Measurements from ENCODE around the gene ZNRF3.

DNA sequence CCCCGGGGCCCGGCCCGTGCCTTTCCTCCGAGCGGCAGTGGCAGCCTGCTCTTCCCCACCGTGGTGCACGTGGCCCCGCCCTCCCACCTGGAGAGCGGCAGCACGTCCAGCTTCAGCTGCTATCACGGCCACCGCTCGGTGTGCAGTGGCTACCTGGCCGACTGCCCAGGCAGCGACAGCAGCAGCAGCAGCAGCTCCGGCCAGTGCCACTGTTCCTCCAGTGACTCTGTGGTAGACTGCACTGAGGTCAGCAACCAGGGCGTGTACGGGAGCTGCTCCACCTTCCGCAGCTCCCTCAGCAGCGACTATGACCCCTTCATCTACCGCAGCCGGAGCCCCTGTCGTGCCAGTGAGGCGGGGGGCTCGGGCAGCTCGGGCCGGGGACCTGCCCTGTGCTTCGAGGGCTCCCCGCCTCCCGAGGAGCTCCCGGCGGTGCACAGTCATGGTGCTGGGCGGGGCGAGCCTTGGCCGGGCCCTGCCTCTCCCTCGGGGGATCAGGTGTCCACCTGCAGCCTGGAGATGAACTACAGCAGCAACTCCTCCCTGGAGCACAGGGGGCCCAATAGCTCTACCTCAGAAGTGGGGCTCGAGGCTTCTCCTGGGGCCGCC is 166.4 kb downstream of the ZNRF3 start:
- TF ChIP-seq, protein P1, sequence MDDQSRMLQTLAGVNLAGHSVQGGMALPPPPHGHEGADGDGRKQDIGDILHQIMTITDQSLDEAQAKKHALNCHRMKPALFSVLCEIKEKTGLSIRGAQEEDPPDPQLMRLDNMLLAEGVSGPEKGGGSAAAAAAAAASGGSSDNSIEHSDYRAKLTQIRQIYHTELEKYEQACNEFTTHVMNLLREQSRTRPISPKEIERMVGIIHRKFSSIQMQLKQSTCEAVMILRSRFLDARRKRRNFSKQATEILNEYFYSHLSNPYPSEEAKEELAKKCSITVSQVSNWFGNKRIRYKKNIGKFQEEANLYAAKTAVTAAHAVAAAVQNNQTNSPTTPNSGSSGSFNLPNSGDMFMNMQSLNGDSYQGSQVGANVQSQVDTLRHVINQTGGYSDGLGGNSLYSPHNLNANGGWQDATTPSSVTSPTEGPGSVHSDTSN (IDR thresholded peaks at IDR 0.05), result no peak
- TF ChIP-seq ELF1 (IDR thresholded peaks at IDR 0.05) (no peak), RAD21 (IDR thresholded peaks at IDR 0.05; ENCODE audit: low read length) (no peak), GABPA (IDR thresholded peaks at IDR 0.05; ENCODE audit: low read depth) (no peak), EP300 (IDR thresholded peaks at IDR 0.05; ENCODE audit: borderline replicate concordance in 1 of 2, low read depth in 1 of 2, low read length in 1 of 2) (no peak), POLR2AphosphoS5 (IDR thresholded peaks at IDR 0.05; ENCODE audit: low read depth, low read length) (no peak)
- TF ChIP-seq, protein P2, sequence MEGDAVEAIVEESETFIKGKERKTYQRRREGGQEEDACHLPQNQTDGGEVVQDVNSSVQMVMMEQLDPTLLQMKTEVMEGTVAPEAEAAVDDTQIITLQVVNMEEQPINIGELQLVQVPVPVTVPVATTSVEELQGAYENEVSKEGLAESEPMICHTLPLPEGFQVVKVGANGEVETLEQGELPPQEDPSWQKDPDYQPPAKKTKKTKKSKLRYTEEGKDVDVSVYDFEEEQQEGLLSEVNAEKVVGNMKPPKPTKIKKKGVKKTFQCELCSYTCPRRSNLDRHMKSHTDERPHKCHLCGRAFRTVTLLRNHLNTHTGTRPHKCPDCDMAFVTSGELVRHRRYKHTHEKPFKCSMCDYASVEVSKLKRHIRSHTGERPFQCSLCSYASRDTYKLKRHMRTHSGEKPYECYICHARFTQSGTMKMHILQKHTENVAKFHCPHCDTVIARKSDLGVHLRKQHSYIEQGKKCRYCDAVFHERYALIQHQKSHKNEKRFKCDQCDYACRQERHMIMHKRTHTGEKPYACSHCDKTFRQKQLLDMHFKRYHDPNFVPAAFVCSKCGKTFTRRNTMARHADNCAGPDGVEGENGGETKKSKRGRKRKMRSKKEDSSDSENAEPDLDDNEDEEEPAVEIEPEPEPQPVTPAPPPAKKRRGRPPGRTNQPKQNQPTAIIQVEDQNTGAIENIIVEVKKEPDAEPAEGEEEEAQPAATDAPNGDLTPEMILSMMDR (IDR thresholded peaks at IDR 0.05), result no peak
- TF ChIP-seq, protein P3, sequence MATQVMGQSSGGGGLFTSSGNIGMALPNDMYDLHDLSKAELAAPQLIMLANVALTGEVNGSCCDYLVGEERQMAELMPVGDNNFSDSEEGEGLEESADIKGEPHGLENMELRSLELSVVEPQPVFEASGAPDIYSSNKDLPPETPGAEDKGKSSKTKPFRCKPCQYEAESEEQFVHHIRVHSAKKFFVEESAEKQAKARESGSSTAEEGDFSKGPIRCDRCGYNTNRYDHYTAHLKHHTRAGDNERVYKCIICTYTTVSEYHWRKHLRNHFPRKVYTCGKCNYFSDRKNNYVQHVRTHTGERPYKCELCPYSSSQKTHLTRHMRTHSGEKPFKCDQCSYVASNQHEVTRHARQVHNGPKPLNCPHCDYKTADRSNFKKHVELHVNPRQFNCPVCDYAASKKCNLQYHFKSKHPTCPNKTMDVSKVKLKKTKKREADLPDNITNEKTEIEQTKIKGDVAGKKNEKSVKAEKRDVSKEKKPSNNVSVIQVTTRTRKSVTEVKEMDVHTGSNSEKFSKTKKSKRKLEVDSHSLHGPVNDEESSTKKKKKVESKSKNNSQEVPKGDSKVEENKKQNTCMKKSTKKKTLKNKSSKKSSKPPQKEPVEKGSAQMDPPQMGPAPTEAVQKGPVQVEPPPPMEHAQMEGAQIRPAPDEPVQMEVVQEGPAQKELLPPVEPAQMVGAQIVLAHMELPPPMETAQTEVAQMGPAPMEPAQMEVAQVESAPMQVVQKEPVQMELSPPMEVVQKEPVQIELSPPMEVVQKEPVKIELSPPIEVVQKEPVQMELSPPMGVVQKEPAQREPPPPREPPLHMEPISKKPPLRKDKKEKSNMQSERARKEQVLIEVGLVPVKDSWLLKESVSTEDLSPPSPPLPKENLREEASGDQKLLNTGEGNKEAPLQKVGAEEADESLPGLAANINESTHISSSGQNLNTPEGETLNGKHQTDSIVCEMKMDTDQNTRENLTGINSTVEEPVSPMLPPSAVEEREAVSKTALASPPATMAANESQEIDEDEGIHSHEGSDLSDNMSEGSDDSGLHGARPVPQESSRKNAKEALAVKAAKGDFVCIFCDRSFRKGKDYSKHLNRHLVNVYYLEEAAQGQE (IDR thresholded peaks at IDR 0.05; ENCODE audit: low read depth, low read length), result no peak

Measured in SK-N-SH (cell line).